HG03108 (cell line): ENCODE results near the gene USP36.

Experiments used
- ATAC-seq: cut with Tn5 transposase; IDR thresholded peaks from one replicate; pipeline ENCODE4 v1.9.1; 2021; ENCODE audit warnings: moderate library complexity; ENCODE audit not compliant: unreplicated experiment

USP36 gene

DNA sequence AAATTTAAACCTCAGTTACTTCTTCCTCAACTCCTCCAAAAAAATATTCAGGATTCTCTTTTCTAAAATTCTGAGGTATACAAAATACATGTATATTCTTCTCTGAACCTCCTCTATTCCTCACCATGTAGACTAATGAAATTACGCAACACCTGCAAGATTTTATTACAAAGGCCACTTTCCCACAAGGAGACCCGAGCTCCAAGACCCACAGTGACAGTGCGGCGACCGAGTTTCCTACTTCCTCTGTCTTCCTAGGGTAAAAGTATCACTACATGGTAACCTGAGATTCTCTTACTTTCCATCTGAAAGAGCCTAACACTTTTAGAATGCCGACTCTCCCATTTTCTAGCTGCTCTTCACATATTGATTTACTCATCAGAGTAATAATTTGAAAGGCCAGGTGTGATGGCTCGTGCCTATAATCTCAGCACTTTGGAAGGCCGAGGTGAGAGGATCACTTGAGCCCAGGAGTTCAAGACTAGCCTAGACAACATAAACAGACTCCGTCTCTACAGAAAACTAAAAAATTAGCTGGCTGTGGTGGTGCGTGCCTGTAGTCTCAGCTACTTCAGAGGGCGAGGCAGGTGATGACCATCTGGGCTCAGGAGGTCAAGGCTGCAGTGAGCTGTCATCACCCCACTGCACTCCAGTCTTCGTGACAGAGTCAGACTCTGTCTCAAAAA, 94.2 kb downstream of the USP36 start:
- no peak for ATAC-seq
